Measurements from ENCODE around the gene OR2A5.

OR2A5 gene

GRCh38 chr7:144090667-144091066 is 41.9 kb downstream of the OR2A5 start:
- Histone ChIP-seq H3K9ac (ENCODE audit: low read length) (no peak overlapping the region), H3K4me1 (ENCODE audit: control insufficient read depth, insufficient read depth, low read length) (no peaks in the 10 kb centered on the region), H3K36me3 (ENCODE audit: control insufficient read depth, insufficient read depth, low read length) (no peaks in the 10 kb centered on the region), H3K4me3 (ENCODE audit: low read length) (no peak overlapping the region), H3K27me3 (ENCODE audit: control insufficient read depth, insufficient read depth, low read length) (no peaks in the 10 kb centered on the region), H3K27ac (ENCODE audit: low read depth, low read length) (no peak overlapping the region)

DNA sequence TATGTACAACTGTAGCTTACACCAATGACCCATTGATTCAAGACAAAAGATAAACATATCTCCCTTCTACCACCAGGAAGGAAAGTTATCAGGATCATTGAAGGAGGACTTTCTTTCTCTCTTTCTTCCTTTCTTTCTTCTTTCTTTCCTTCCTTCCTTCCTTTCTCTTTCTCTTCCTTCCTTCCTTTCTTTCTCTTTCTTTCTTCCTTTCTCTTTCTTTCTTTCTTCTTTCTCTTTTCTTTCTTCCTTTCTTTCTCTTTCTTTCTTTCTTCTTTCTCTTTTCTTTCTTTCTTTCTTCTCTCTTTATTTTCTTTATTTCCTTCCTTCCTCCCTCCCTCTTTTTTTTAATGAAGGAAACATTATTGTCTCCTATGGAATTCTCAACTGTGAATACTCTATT is 50.0 kb downstream of the OR2A5 start:
- Histone ChIP-seq H3K27me3 (ENCODE audit: control insufficient read depth, insufficient read depth, low read length) (no peaks in the 10 kb centered on the region), H3K36me3 (ENCODE audit: control insufficient read depth, insufficient read depth, low read length) (no peaks in the 10 kb centered on the region), H3K27ac (ENCODE audit: low read depth, low read length) (no peak overlapping the region), H3K4me1 (ENCODE audit: control insufficient read depth, insufficient read depth, low read length) (no peaks in the 10 kb centered on the region), H3K9ac (ENCODE audit: low read length) (no peak overlapping the region), H3K4me3 (ENCODE audit: low read length) (no peak overlapping the region)

GRCh38 chr7:144100607-144101006 is 51.9 kb downstream of the OR2A5 start:
- no peak overlapping the region for H3K27ac ChIP-seq (ENCODE audit: low read depth, low read length)

DNA sequence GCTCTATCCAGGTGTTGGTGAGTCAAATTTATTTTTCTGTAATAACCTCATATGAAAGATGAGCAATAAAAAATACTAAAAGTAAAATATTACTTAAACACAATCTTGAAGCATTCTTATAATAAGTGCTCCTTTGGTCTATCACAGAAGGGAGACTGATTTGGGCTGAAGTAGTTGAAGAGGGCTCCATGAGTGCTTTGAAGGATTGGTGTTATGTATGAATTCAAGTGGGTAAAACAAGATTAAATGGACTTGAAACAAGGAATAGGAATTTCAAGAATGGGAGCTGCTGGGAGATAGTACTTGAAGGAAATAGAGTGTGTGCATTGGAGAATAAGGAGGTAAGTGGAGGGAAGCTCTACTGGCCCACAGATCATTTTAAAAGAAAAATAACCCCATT is 53.3 kb downstream of the OR2A5 start:
- Histone ChIP-seq H3K27me3 (ENCODE audit: control insufficient read depth, insufficient read depth, low read length) (no peaks in the 10 kb centered on the region), H3K36me3 (ENCODE audit: control insufficient read depth, insufficient read depth, low read length) (no peaks in the 10 kb centered on the region), H3K4me3 (ENCODE audit: low read length) (no peak overlapping the region), H3K4me1 (ENCODE audit: control insufficient read depth, insufficient read depth, low read length) (no peaks in the 10 kb centered on the region), H3K27ac (ENCODE audit: low read depth, low read length) (no peak overlapping the region), H3K9ac (ENCODE audit: low read length) (no peak overlapping the region)

More at GRCh38 chr7:144100607-144101006, 51.9 kb downstream of the OR2A5 start:
- no peaks in the 10 kb centered on the region for H3K4me1 ChIP-seq (ENCODE audit: control insufficient read depth, insufficient read depth, low read length)
- no peaks in the 10 kb centered on the region for H3K27me3 ChIP-seq (ENCODE audit: control insufficient read depth, insufficient read depth, low read length)
- H3K4me3 ChIP-seq (ENCODE audit: low read length) = no peak overlapping the region
- H3K9ac ChIP-seq (ENCODE audit: low read length) = no peak overlapping the region
- H3K36me3 ChIP-seq (ENCODE audit: control insufficient read depth, insufficient read depth, low read length) = no peaks in the 10 kb centered on the region

- H3K4me3 ChIP-seq (ENCODE audit: low read length) = no peak overlapping the region
- no peaks in the 10 kb centered on the region for H3K4me1 ChIP-seq (ENCODE audit: control insufficient read depth, insufficient read depth, low read length)
- no peak overlapping the region for H3K27ac ChIP-seq (ENCODE audit: low read depth, low read length)
- H3K27me3 ChIP-seq (ENCODE audit: control insufficient read depth, insufficient read depth, low read length) = no peaks in the 10 kb centered on the region
- no peak overlapping the region for H3K9ac ChIP-seq (ENCODE audit: low read length)
- H3K36me3 ChIP-seq (ENCODE audit: control insufficient read depth, insufficient read depth, low read length) = no peaks in the 10 kb centered on the region
These were observed 56.5 kb downstream of the OR2A5 start for GRCh38 chr7:144105211-144105610.
